GM04504 (cell line): ENCODE data around the gene SLC46A2.

Source experiments
- DNase-seq: peaks from one replicate; pipeline ENCODE4 v3.0.0-alpha.2; 2012; ENCODE audit warnings: low read depth

SLC46A2 gene

DNA sequence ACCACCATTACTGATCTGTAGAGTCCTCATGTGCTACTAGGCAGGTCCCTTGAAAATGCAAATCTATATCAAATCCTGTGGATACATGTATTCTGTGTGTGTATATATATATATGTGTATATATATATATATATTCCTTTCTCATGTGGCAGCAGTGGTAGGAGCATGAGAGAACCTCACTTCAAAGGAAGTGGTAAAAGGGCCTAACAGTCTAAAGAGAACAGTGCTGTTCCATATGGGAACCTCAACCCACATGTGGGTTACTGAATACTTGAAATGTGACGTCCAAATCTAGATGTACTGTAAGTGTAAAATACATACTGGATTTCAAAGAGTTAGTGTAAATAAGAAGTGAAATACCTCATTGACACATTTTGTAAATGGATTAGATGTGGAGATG is 5.4 kb downstream of the SLC46A2 start:
- no peak for DNase-seq

DNA sequence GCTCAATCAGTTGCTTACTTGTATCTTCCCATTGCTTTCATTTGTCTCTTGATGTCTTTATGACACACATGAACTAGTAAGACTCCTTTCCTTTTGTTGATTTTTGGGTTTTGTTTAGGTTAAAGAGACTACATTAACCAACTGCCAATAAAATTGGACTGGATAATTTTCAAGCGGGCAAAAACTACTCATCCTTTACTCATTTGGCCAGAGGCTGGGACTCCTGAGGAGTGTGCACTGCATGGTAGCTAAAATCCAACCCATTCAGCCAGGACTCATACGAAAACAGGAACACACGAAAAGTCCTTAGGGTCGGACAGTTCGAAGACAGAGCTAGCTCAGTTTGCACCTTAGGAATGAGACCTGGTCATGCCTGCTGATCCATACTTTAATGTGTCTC is 6.0 kb downstream of the SLC46A2 start:
- DNase-seq = no peak

DNA sequence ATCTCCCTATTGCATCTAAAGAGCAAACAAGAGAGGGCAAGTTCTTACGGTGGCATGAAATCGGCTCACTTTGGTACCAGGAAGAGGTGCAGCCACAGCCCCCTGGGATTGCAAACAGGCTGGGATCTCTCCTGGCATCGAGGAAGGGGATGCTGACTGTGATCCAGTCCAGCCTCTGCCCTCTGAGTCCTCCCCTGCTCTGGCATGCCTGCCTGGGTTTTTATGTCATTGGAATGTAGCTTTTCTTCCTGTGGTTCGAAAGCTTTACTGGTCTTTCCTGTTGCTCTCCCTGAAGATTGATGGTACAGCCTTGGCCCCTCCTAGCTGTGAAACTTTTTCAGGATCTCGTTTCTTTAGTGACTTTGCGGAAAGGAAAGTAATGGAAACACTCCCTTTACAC is 6.6 kb downstream of the SLC46A2 start:
- DNase-seq = no peak

DNA sequence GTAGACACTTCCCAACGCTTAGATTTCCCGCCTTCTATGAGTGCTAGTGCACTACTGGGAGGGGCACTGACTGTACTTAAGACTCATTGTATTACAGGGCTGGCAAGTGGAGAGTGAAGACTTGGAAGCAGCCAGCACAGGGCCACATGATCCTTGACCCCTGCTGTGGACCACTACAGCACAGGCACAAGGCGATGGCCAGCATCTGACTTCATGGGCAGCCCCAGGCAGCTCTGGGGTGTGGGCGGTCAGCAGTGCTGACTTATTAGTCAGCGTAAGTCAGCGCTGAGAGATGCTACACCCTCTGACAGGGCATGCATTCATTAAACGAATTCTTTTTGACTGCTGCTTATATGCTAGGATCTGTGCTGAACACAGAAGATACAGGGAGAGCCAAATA is 9.3 kb downstream of the SLC46A2 start:
- no peak for DNase-seq

DNA sequence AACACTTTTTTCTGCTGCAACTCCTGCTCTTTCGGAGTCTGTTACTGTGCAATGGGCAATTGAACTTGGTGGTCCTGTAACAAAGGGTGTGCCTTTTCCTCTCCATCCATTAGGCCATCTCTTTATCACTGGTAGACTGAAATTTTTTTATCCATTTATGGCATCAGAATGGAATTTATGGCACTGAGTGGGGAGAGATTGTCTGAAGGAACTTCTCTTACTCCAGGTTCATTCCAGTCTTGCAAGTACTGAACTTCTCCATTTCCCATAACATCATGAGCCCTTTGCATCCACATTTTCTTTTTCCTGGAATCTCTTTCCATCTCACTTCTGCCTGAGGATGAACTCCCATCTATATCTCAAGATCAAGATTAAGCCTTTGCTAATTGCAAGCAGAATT is 10.0 kb downstream of the SLC46A2 start:
- DNase-seq = no peak

DNA sequence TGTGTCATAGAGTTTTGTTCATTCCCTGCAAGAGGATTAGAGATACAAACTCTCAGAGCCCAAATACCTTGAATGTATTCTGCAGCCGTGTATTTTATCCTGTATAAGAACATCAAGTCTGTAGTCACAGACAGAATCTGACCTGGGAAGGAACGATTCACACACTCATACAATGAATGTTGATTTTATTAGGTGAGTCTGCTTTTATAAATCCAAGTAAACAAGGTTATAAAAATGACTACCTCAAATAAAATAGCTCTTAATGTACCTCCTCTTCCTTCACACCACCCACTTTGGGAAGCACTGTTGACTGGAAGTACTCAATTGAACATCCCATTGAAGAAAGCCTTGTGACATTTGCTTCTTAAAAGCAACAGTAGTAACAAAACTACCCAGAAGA is 11.9 kb downstream of the SLC46A2 start:
- DNase-seq = no peak

DNA sequence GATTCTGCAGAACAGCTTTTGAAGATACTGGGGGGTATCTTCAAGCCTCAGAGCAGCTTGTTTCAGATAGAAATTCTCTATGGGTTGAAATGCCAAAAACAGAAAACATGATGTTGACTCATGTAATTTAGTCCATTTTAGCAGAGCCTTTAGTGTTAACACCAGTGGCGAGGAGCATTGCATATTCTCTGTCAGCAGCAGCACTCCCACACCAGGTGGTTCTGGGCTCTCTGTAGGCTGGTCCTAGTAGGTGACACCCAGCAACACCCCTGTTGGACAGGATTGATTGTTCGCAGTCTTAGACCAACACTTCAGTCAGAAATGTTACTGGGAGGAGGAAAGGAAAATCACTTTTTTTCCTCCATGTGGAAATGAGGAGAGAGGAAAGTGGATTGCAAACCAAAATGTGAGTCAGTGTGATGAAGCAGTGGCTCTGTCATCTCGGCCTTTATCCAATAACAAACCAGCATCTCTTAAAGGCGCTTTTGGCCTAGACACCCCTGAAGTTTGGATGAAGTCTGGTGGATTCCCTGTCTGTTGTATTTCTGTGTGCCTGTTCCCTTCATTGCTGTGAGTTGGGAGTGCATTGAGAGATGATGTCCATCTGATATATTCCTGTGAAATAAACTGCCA is 16.8 kb downstream of the SLC46A2 start:
- no peak for DNase-seq

DNA sequence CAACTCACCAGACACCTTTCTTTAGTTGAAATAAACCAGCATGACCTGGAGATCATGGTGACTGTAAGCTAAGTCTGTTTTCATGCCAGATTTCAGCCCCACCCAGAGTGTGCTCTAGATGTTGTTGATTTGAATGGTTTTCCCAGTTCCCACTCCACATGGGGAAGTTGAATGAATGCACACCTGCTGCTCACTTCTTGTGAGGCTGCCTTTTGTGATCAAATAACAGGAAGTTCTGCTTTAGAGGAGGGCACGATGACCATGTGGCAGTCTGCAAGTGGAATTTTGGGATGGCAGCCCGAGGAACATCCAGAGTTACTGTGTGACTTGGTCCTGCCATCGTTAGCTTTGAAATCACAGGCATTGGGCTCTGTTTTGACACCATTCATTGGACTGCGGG is 18.7 kb downstream of the SLC46A2 start:
- no peak for DNase-seq

DNA sequence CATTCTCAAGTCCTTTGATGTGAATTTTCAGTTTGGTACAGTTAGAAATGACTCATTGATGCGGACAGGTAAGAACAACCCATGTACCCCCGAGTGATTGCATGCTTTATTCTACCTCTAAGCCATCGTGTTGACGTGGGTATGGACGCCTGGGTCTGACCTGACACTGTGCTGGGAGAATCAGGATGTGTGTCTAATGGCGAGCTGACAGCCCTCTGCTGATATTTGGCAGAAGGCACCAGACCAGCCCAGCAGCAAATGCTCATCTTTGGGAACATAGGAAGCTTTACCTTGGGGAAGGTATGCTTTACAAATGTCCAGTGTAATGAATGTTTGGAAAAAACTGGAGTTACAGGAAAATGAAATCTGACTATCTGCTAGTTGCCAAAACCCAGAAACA is 20.1 kb downstream of the SLC46A2 start:
- DNase-seq = no peak

DNA sequence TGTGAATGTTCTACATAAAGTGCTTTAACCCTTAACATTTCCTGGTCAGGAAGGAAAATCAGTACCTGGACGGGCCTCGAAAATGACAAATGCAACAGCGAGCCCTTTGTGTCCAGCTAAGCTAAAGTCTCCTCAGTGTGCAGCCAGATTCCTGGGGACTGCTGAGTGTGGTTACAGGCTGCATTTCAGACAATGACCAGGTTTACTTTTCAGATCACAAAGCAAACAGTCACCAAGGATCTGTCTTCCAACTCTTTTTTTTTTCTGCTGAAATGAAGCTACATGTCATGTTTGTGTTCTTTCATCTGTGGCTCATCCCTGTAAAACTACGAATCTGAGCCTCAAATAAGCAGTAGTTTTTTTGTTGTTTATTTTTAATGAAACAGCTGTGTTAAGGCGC is 20.8 kb downstream of the SLC46A2 start:
- no peak for DNase-seq

DNA sequence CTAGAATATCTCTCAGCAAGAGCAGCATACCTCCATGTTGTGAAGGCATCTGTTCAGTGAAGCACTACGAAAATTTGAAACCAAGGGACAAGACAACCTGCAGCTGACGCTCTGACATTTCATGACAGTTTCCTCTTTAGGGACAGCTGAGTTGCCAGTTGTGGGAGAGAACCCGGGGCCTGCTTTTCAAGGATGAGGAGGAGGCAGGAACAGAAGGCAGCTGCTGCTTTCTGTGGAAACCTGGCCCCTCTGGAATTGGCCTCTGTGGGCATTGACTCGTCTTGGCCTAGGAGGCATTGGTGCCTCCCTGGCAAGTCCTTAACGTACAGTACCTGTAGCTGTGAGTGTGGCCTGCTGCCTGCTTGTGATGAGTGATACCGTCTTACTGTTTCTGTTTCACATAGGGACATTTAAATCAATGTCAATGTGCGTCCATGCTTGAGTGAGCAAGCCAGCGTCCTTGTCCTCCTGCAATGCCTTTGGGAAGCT is 21.6 kb downstream of the SLC46A2 start:
- no peak for DNase-seq

DNA sequence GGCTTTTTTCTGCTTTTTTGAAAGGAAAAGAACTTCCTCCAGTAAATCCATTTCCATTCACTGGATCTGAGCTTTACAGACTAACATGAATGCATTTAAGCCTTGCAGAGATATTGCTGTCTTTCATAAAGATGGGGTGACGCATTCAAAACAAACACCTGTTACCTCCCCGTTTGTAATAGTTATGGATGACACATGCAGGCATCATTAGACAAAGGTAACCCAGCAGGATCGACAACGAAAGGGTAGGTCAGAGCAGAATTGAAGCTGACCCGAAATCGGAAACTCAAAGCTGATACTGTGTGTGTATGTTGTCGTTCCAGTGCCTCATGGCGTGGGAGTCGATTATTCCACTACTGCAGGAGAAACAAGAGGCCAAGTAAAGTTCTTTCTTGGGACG is 22.2 kb downstream of the SLC46A2 start:
- no peak for DNase-seq

DNA sequence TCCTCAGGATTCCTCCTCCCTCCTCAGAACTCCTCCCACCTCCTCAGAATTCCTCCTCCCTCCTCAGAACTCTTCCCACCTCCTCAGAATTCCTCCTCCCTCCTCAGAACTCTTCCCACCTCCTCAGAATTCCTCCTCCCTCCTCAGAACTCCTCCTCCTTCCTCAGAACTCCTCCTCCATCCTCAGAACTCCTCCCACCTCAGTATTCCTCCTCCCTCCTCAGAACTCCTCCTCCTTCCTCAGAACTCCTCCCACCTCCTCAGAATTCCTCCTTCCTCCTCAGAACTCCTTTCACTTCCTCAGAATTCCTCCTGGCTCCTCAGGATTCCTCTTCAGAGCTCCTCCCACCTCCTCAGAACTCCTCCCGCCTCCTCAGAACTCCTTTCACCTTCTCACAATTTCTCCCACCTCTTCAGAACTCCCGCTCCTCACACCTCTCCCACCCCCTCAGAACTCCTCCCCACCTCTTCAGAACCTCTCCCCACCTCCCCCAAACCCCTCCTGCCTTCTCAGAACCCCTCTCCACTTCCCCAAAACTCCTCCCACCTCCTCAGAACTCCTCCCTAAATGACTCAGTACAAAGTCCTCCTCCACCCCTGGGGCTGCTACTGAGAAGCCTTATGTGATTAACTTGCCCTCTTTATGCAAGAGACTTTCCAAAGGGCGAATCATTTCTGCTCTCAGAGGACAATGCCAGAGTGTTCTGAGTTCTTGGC is 23.2 kb downstream of the SLC46A2 start:
- DNase-seq = peak; percentile 69

DNA sequence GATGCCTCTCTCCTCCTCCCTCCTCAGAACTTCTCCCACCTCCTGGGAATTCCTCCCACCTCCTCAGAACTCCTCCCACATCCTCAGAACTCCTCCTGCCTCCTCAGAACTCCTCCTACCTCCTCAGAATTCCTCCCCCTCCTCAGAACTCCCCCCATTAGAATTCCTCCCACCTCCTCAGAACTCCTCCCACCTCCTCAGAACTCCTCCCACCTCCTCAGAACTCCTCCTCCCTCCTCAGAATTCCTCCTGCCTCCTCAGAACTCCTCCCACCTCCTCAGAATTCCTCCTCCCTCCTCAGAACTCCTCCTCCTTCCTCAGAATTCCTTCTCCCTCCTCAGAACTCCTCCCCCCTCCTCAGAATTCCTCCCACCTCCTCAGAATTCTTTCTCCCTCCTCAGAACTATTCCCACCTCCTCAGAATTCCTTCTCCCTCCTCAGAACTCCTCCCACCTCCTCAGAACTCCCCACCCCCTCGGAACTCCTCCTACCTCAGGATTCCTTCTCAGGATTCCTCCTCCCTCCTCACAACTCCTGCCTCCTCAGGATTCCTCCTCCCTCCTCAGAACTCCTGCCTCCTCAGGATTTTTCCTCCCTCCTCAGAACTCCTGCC is 23.9 kb downstream of the SLC46A2 start:
- no peak for DNase-seq

DNA sequence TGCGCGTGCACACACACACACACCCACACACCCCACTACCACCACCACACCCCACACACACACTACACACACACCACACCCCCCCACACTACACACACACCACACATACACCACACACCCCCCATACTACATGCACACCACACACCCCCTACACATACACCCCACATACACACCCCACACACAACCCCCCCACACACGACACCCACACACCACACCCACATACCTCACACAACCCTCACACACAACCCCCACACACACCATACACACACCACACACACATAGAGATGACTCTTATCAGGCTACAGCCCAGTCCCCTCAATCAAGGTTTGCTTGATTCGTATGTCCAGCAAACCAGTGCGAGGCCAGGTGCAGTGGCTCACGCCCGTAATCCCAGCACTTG is 25.7 kb downstream of the SLC46A2 start:
- no peak for DNase-seq

DNA sequence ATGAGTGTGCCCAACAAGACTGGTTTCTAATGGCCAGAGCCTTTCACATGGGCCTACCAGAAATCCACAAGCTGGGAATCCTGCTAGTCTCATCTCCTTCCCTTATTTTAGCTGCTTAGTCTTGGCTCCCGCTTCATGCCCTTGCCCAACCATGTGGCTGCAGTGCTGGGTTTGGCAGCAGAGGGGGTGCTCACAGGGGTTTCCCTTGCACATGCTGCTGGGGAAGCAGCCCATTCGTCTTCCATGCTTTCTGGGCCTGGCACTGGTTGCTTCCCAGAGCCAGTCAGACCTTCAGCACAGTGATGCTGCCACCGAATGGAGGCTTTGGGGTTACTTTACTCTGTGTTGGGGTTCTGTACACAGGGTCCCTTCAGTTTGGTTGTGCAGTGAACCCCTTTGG is 26.3 kb downstream of the SLC46A2 start:
- no peak for DNase-seq

DNA sequence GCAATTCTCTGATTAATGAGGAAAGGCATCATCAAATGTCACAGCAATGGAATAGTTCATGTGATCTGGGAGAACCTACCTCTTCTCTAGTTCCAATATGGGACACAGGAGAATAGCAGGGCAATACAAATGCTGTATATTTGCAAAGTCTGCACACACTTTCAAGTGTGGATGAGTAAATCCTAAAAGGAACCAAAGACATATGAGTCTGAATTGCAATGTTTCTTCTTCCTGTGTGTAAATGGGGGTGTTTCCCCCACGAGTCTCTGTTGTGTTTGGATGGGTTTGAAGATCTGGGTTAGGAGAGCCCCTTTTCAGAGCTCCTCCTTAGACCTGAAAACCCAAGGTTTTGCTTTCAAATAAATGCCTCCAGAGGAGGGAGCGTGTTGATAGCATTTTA is 26.9 kb downstream of the SLC46A2 start:
- no peak for DNase-seq

DNA sequence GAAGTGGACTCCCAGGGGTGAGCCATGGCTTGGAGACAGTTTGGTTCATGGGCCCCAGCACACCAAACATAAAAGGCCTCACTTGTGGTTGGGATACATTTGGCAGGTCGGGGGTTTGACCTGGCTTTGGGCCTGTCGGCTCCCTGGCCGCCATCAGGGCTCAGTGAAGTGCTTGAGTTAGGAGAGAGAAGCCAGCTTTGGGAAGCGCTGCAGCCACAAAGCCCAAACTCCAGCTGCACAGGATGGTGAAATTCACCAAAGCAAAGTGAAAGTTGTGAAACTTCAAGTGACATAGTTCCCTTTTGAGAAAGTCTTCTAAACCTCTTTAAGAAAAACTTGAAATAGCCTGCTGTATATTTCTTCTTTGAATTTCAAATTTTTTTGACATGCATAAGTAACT is 27.5 kb downstream of the SLC46A2 start:
- no peak for DNase-seq

DNA sequence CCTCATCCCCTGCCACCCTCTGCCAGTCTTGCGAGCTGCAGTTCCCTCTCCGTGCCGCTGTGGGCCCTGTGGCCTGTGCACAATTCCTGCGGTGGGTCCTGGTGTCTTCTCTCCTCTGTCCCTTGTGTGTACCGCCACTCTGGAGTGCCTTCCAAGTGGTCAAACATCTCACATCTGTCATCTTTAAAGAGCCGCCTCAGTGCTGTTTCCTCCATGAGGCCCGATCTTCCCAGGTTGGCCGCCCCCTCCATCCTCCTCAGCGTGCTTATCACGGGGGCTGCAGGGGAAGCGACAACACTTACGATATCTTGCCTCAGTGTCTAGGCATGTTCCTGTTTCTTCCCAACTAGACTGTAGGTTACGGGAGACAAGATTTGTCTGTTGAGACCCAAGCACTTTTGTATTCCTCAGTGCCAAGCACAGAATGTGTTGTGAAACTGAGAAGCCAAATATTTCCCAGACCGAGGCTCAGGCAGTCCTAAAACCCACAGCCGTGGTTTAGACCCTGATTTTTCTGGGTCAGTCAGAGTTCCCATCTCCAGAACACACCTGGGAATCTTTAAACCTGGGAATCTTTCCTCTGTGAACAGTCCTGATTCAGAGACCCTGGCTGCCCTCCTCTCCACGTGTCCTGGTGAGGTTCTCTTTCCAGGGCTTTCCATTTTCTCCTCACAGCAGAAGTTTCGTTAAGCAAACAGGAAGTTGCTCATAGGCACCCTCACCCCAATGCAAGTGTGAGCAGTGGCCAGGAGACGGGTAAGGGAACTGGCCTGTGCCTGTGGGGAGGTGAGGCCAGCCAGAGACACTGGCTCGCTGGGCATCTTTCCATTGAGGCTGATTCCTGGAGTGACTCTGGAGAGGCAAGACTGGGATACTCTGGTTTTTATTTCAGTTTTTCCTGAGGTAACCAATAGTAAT is 28.8 kb downstream of the SLC46A2 start:
- no peak for DNase-seq

DNA sequence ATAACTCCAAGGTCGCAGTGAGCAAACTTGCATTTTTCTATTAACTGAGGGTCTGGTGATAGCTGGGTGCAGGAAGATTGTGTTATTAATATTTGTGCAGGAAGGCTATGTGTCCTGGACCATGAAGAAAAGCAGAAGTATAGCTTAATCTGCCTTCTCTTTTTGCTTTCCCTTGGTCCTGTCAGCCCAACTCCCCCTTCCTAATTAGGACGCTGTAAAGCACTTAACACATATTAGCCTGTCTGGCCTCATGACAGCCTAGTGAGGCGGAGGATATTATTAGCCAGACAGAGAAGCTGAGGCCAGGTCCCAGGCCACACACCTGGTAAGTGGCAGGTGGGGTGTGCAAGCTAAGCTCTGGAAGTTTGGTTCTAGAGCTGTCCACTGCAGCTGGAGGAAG is 29.5 kb downstream of the SLC46A2 start:
- no peak for DNase-seq

DNA sequence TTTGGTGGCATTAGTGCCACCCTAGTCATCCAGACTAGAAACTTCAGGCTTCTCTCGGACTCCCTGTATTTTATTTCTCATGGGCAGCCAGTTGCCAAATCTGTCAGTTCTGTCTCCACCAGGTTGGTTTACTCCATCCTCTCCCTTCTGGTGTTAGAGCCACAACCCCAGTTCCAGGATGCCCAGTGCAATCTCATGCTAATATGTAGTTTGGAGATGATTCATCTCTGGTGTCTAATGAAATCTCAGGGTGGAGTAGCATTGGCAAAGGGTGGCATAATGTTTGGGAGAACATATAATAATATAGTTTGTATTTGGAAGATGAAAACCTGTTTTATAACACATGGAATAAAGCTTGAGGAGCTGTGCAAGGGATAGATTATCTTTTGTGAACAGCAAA is 30.2 kb downstream of the SLC46A2 start:
- no peak for DNase-seq

DNA sequence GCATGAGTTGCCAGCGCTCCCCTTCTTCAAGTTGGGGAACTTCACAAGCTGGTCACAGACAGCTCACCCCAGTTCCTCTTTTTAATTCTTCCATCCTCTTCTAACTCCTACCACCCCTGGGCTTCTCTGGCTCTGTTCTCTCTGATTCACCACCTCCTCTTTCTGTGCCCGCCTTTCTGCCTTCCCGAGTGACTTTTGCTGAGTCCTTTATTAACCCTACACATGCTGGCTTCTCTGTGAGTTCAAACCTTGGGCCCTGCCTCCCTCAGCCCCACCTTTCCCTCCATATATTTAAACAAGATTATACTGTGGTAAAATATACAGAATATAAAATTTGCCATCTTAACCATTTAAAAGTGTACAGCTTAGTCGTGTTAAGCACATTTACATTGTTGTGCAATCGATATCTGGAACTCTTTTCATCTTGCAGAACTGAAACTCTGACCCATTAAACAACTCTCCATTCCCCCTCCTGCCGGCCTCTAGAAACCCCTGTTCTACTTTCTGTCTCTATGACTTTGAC is 32.0 kb downstream of the SLC46A2 start:
- DNase-seq = no peak
